Measurements from ENCODE around the gene MAGI1.

DNA sequence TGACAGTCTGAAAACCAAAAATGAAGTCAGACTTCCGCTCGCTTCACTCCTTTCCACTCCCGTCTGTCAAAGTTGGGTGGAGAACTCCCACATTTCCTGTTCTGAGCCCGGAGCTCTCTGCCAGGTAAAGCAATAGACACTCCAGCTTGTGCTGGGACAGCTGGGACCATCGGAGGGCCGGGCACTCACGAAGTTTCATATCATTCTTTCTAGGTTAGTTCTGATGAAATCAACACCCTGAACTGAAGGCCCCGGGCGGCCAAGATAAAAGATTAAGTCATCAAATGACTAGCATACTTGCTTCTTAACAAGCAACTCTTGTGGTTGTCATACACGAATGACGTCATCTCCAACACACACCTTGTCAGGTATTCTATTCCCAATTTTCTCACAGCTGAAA lies 42.1 kb downstream of the MAGI1 start:
- TF ChIP-seq, protein P1, sequence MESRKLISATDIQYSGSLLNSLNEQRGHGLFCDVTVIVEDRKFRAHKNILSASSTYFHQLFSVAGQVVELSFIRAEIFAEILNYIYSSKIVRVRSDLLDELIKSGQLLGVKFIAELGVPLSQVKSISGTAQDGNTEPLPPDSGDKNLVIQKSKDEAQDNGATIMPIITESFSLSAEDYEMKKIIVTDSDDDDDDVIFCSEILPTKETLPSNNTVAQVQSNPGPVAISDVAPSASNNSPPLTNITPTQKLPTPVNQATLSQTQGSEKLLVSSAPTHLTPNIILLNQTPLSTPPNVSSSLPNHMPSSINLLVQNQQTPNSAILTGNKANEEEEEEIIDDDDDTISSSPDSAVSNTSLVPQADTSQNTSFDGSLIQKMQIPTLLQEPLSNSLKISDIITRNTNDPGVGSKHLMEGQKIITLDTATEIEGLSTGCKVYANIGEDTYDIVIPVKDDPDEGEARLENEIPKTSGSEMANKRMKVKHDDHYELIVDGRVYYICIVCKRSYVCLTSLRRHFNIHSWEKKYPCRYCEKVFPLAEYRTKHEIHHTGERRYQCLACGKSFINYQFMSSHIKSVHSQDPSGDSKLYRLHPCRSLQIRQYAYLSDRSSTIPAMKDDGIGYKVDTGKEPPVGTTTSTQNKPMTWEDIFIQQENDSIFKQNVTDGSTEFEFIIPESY (IDR thresholded peaks at IDR 0.05; ENCODE audit: extremely low read depth, insufficient replicate concordance, low read length) = no peak
- TF ChIP-seq, protein P2, sequence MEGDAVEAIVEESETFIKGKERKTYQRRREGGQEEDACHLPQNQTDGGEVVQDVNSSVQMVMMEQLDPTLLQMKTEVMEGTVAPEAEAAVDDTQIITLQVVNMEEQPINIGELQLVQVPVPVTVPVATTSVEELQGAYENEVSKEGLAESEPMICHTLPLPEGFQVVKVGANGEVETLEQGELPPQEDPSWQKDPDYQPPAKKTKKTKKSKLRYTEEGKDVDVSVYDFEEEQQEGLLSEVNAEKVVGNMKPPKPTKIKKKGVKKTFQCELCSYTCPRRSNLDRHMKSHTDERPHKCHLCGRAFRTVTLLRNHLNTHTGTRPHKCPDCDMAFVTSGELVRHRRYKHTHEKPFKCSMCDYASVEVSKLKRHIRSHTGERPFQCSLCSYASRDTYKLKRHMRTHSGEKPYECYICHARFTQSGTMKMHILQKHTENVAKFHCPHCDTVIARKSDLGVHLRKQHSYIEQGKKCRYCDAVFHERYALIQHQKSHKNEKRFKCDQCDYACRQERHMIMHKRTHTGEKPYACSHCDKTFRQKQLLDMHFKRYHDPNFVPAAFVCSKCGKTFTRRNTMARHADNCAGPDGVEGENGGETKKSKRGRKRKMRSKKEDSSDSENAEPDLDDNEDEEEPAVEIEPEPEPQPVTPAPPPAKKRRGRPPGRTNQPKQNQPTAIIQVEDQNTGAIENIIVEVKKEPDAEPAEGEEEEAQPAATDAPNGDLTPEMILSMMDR (IDR thresholded peaks at IDR 0.05 in 2 of 3, conservative IDR thresholded peaks at IDR 0.05 in 1 of 3; ENCODE audit: borderline replicate concordance in 1 of 3, insufficient read depth in 1 of 3, low read depth in 2 of 3, low read length in 2 of 3) = no peak
- TF ChIP-seq POLR2A (IDR thresholded peaks at IDR 0.05; ENCODE audit: borderline replicate concordance, extremely low read depth, insufficient read depth, insufficient read length) (no peak), EZH2phosphoT487 (IDR thresholded peaks at IDR 0.05; ENCODE audit: borderline replicate concordance) (no peak), FOSL1 (IDR thresholded peaks at IDR 0.05; ENCODE audit: low read depth) (peak; percentile 71), TCF7L2 (IDR thresholded peaks at IDR 0.05; ENCODE audit: borderline replicate concordance, extremely low read depth, insufficient read depth, insufficient read length) (peak; percentile 8), SRF (IDR thresholded peaks at IDR 0.05; ENCODE audit: low read depth) (no peak), SIN3A (IDR thresholded peaks at IDR 0.05; ENCODE audit: low read depth) (no peak), EGR1 (IDR thresholded peaks at IDR 0.05; ENCODE audit: low read depth) (no peak), EZH2 (IDR thresholded peaks at IDR 0.05) (no peak), ZNF274 (IDR thresholded peaks at IDR 0.05; ENCODE audit: low read depth, low read length) (no peak), CBX3 (IDR thresholded peaks at IDR 0.05; ENCODE audit: low read depth) (peak; percentile 35; the same call in 1 of the 2 replicates)
- TF ChIP-seq, protein P3, sequence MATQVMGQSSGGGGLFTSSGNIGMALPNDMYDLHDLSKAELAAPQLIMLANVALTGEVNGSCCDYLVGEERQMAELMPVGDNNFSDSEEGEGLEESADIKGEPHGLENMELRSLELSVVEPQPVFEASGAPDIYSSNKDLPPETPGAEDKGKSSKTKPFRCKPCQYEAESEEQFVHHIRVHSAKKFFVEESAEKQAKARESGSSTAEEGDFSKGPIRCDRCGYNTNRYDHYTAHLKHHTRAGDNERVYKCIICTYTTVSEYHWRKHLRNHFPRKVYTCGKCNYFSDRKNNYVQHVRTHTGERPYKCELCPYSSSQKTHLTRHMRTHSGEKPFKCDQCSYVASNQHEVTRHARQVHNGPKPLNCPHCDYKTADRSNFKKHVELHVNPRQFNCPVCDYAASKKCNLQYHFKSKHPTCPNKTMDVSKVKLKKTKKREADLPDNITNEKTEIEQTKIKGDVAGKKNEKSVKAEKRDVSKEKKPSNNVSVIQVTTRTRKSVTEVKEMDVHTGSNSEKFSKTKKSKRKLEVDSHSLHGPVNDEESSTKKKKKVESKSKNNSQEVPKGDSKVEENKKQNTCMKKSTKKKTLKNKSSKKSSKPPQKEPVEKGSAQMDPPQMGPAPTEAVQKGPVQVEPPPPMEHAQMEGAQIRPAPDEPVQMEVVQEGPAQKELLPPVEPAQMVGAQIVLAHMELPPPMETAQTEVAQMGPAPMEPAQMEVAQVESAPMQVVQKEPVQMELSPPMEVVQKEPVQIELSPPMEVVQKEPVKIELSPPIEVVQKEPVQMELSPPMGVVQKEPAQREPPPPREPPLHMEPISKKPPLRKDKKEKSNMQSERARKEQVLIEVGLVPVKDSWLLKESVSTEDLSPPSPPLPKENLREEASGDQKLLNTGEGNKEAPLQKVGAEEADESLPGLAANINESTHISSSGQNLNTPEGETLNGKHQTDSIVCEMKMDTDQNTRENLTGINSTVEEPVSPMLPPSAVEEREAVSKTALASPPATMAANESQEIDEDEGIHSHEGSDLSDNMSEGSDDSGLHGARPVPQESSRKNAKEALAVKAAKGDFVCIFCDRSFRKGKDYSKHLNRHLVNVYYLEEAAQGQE (IDR thresholded peaks at IDR 0.05; ENCODE audit: low read depth) = no peak
- TF ChIP-seq, protein P4, sequence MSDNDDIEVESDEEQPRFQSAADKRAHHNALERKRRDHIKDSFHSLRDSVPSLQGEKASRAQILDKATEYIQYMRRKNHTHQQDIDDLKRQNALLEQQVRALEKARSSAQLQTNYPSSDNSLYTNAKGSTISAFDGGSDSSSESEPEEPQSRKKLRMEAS (IDR thresholded peaks at IDR 0.05) = peak; percentile 43
